Caco-2 (cell line): ENCODE data around the gene SCMH1. TPM values are rescaled to one million over a fixed set of nuclear protein-coding genes. Genes with fewer than 3 reads are reported as not detected.

Experiments used
- BruUV-seq: library from RNA; stranded (reverse); fragments of 400-500 nt; replicated peaks from 2 replicates; lab custom pipeline; 2021; lab: Mats Ljungman, UMichigan
- CTCF ChIA-PET: fragments of 300-600 bp; sonication (Branson Sonifier 250); formaldehyde crosslinking; loops from one replicate; lab custom pipeline; 2022; ENCODE audit warnings: antibody characterized with exemption; lab: Charles Lee
- POLR2A ChIA-PET: fragments of 300-600 bp; sonication (Branson Sonifier 250); formaldehyde crosslinking; loops from one replicate; lab custom pipeline; 2022; ENCODE audit warnings: antibody characterized with exemption; lab: Charles Lee
- DNase-seq, 2 experiments: peaks; one replicate each; pipeline versions ENCODE4 v3.0.0 to v3.0.0-alpha.2; 2020 to 2022
- H3K27me3 ChIP-seq: replicated peaks from 2 replicates; pipeline ENCODE4 v1.6.0; 2011; ENCODE audit warnings: low read length; ENCODE audit not compliant: control insufficient read depth, insufficient read depth
- H3K36me3 ChIP-seq: 2 replicates; pipeline ENCODE4 v1.5.1; 2011; ENCODE audit warnings: low read length; ENCODE audit not compliant: control insufficient read depth, insufficient read depth
- H3K4me1 ChIP-seq: fragments of 250-450 bp; sonication (Bioruptor Pico); 2 replicates; pipeline ENCODE4 v1.5.1; 2020; ENCODE audit warnings: mild to moderate bottlenecking
- H3K4me3 ChIP-seq: 2 replicates; pipeline ENCODE4 v1.5.1; 2011; ENCODE audit warnings: low read depth, mild to moderate bottlenecking, control low read depth, low read length
- H3K9me3 ChIP-seq: fragments of 250-450 bp; sonication (Bioruptor Pico); 2 replicates; pipeline ENCODE4 v1.5.1; 2020; ENCODE audit warnings: mild to moderate bottlenecking, moderate library complexity
- H3K27ac Mint-ChIP-seq: one replicate; pipeline ENCODE4 v1.8.0; 2022; ENCODE audit warnings: mixed read lengths; ENCODE audit not compliant: unreplicated experiment
- H3K27me3 Mint-ChIP-seq: one replicate; pipeline ENCODE4 v1.8.0; 2022; ENCODE audit warnings: mixed read lengths; ENCODE audit not compliant: insufficient read depth, unreplicated experiment
- H3K36me3 Mint-ChIP-seq: one replicate; pipeline ENCODE4 v1.8.0; 2022; ENCODE audit warnings: mild to moderate bottlenecking, mixed read lengths; ENCODE audit not compliant: insufficient read depth, unreplicated experiment
- H3K4me1 Mint-ChIP-seq: one replicate; pipeline ENCODE4 v1.8.0; 2022; ENCODE audit warnings: low read depth, mixed read lengths; ENCODE audit not compliant: unreplicated experiment
- H3K4me3 Mint-ChIP-seq: one replicate; pipeline ENCODE4 v1.8.0; 2022; ENCODE audit warnings: mild to moderate bottlenecking, moderate library complexity, mixed read lengths; ENCODE audit not compliant: unreplicated experiment
- H3K9me3 Mint-ChIP-seq: one replicate; pipeline ENCODE4 v1.8.0; 2022; ENCODE audit warnings: mixed read lengths; ENCODE audit not compliant: unreplicated experiment
- CTCF ChIP-seq, 2 experiments: fragments of 200-600 bp in 1 of 2; IDR thresholded peaks; 1 replicate in 1 of 2; 2 replicates in 1 of 2; pipeline versions ENCODE4 v1.5.1 to v1.8.0; 2011 to 2022; ENCODE audit warnings: antibody characterized with exemption in 1 of 2, control low read depth in 1 of 2, inconsistent platforms in 1 of 2, low read depth in 1 of 2, low read length in 1 of 2, mild to moderate bottlenecking in 1 of 2, moderate library complexity in 1 of 2; ENCODE audit not compliant: insufficient read depth in 1 of 2, severe bottlenecking in 1 of 2, unreplicated experiment in 1 of 2
- intact Hi-C: fragments of 100-400 bp; cut with micrococcal nuclease; formaldehyde crosslinking; loops from one replicate; pipeline ENCODE4 v1.10.0; 2022; ENCODE audit not compliant: unreplicated experiment
- total RNA-seq: library from RNA; stranded (reverse); gene quantifications from 2 replicates; pipeline ENCODE4 v1.2.3, GENCODE V29; 2022

Gene SCMH1
- total RNA-seq, 1 experiment from 2014 or later: 27.6 TPM

GRCh38 chr1:41158147-41158875 lies 83.8 kb downstream of the SCMH1 start:
- no TSS peak for BruUV-seq
- no peaks in the 10 kb centered on the region for H3K27me3 Mint-ChIP-seq
- Histone ChIP-seq H3K36me3 (no peaks in the 10 kb centered on the region), H3K9me3 (no peaks in the 10 kb centered on the region), H3K4me1 (no peaks in the 10 kb centered on the region), H3K4me3 (no peak overlapping the region), H3K27me3 (no peaks in the 10 kb centered on the region)
- no peaks in the 10 kb centered on the region for H3K9me3 Mint-ChIP-seq
- no peak overlapping the region for H3K4me3 Mint-ChIP-seq
- CTCF ChIA-PET: no interaction called here
- peaks cover 12% of the 10 kb centered on the region for H3K36me3 Mint-ChIP-seq
- H3K27ac Mint-ChIP-seq: no peak overlapping the region
- no peaks in the 10 kb centered on the region for H3K4me1 Mint-ChIP-seq
- no peak for DNase-seq
- intact Hi-C loops: no loop called here
- TF ChIP-seq CTCF (IDR thresholded peaks at IDR 0.05; ENCODE audit: insufficient read depth in 1 of 2, low read depth in 1 of 2, low read length in 1 of 2, severe bottlenecking in 1 of 2, unreplicated experiment in 1 of 2): no peak
- POLR2A ChIA-PET: interaction anchor here (0.9 kb wide), 1 partner anchor 88 kb away, joined by 3 read pairs; no protein-coding TSS in a partner anchor

- intact Hi-C loops: no loop called here
- no peaks in the 10 kb centered on the region for H3K27me3 ChIP-seq
- H3K36me3 ChIP-seq: no peaks in the 10 kb centered on the region
- Mint-ChIP-seq H3K9me3 (no peaks in the 10 kb centered on the region), H3K27ac (no peak overlapping the region), H3K4me3 (no peak overlapping the region), H3K27me3 (no peaks in the 10 kb centered on the region), H3K36me3 (peaks cover 8% of the 10 kb centered on the region), H3K4me1 (peaks cover 6% of the 10 kb centered on the region)
- POLR2A ChIA-PET: no interaction called here
- no peak for DNase-seq
- peaks cover 19% of the 10 kb centered on the region for H3K4me1 ChIP-seq
- H3K9me3 ChIP-seq: no peaks in the 10 kb centered on the region
- no peak for TF ChIP-seq CTCF (IDR thresholded peaks at IDR 0.05; ENCODE audit: insufficient read depth in 1 of 2, low read depth in 1 of 2, low read length in 1 of 2, severe bottlenecking in 1 of 2, unreplicated experiment in 1 of 2)
- H3K4me3 ChIP-seq: no peak overlapping the region
- CTCF ChIA-PET: no interaction called here
- no TSS peak for BruUV-seq
Measured at GRCh38 chr1:41155105-41155504, 87.0 kb downstream of the SCMH1 start.

- Mint-ChIP-seq H3K27ac (no peak overlapping the region), H3K4me1 (peaks cover 6% of the 10 kb centered on the region), H3K4me3 (no peak overlapping the region), H3K9me3 (no peaks in the 10 kb centered on the region), H3K27me3 (no peaks in the 10 kb centered on the region), H3K36me3 (peaks cover 15% of the 10 kb centered on the region)
- Histone ChIP-seq H3K4me1 (peaks cover 19% of the 10 kb centered on the region), H3K4me3 (no peak overlapping the region), H3K36me3 (no peaks in the 10 kb centered on the region), H3K9me3 (no peaks in the 10 kb centered on the region), H3K27me3 (no peaks in the 10 kb centered on the region)
- no peak for DNase-seq
- BruUV-seq: no TSS peak
- intact Hi-C loops: no loop called here
- no peak for TF ChIP-seq CTCF (IDR thresholded peaks at IDR 0.05; ENCODE audit: insufficient read depth in 1 of 2, low read depth in 1 of 2, low read length in 1 of 2, severe bottlenecking in 1 of 2, unreplicated experiment in 1 of 2)
- ChIA-PET POLR2A (no interaction called here), CTCF (no interaction called here)
Measured at GRCh38 chr1:41153750-41154274, 88.3 kb downstream of the SCMH1 start.
